Measurements from ENCODE around the gene NBEAL2.

Gene NBEAL2

GRCh38 chr3:46952813-46953212, 26.7 kb upstream of the NBEAL2 start:
- H3K27ac ChIP-seq = no peak overlapping the region
- DNase-seq (ENCODE audit: low spot score) = no peak
- no peak for TF ChIP-seq CTCF (IDR thresholded peaks at IDR 0.05)
- H3K4me3 ChIP-seq = no peak overlapping the region

GRCh38 chr3:46953234-46954010, 26.0 kb upstream of the NBEAL2 start:
- no peak for DNase-seq (ENCODE audit: low spot score)
- H3K4me3 ChIP-seq = no peak overlapping the region
- no peak overlapping the region for H3K27ac ChIP-seq
- no peak for TF ChIP-seq CTCF (IDR thresholded peaks at IDR 0.05)

- no peak for TF ChIP-seq CTCF (IDR thresholded peaks at IDR 0.05)
- Histone ChIP-seq H3K4me3 (no peak overlapping the region), H3K27ac (no peak overlapping the region)
- DNase-seq (ENCODE audit: low spot score) = no peak
Observed at GRCh38 chr3:46954178-46954577, 25.3 kb upstream of the NBEAL2 start.

GRCh38 chr3:46955157-46955556, 24.3 kb upstream of the NBEAL2 start:
- no peak overlapping the region for H3K27ac ChIP-seq

GRCh38 chr3:46955801-46956259, 23.6 kb upstream of the NBEAL2 start:
- no peak for DNase-seq (ENCODE audit: low spot score)
- Histone ChIP-seq H3K27ac (no peak overlapping the region), H3K4me3 (no peak overlapping the region)
- TF ChIP-seq CTCF (IDR thresholded peaks at IDR 0.05) = no peak

More at GRCh38 chr3:46955157-46955556, 24.3 kb upstream of the NBEAL2 start:
- no peak for DNase-seq (ENCODE audit: low spot score)
- TF ChIP-seq CTCF (IDR thresholded peaks at IDR 0.05) = no peak
- H3K4me3 ChIP-seq = no peak overlapping the region

- DNase-seq (ENCODE audit: low spot score) = no peak
- H3K4me3 ChIP-seq = no peak overlapping the region
- no peak for TF ChIP-seq CTCF (IDR thresholded peaks at IDR 0.05)
- no peak overlapping the region for H3K27ac ChIP-seq
Observed at GRCh38 chr3:46957092-46957820, 22.2 kb upstream of the NBEAL2 start.

Measured in coronary artery (tissue), 2 donors.